Measurements from ENCODE around the gene PTPRD. TPM values are rescaled to one million over a fixed set of nuclear protein-coding genes. Genes with fewer than 3 reads are reported as not detected.

The PTPRD gene
- total RNA-seq, 1 experiment from 2014 or later, result not detected

DNA sequence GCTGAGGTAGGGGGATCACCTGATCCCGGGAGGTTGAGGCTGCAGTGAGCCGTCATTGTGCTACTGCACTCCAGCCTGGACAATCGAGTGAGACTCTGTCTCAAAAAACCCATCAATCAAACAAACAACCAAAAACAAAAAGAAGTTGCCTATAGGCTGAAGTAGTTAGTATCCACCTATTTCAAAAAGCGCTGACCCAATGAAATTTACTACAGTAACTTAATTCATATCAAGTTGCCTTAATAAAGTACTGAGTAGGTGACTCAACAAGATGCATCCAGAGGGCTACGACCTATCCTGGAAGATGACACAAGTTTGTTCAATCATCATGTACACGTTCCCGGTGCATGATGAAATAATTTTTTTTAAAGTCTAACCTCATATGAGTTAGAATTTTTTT lies 2164.6 kb downstream of the PTPRD start:
- H3K36me3 ChIP-seq (ENCODE audit: insufficient read depth, low read length, poor library complexity, severe bottlenecking), result no peaks in the 10 kb centered on the region
- H3K4me3 ChIP-seq (ENCODE audit: low read depth, low read length, poor library complexity, severe bottlenecking), result no peak overlapping the region
- intact Hi-C loops (cut with micrococcal nuclease; ENCODE audit: unreplicated experiment), result no loop called here
- H3K4me1 ChIP-seq (ENCODE audit: insufficient read depth, low read length, poor library complexity, severe bottlenecking), result no peaks in the 10 kb centered on the region
- ChIA-PET CTCF (no interaction called here), POLR2A (ENCODE audit: low non-redundant PET) (no interaction called here)
- no peak for DNase-seq (ENCODE audit: low spot score)
- H3K27ac ChIP-seq (ENCODE audit: low read depth, low read length, poor library complexity, severe bottlenecking), result no peak overlapping the region
- TF ChIP-seq, protein P1, sequence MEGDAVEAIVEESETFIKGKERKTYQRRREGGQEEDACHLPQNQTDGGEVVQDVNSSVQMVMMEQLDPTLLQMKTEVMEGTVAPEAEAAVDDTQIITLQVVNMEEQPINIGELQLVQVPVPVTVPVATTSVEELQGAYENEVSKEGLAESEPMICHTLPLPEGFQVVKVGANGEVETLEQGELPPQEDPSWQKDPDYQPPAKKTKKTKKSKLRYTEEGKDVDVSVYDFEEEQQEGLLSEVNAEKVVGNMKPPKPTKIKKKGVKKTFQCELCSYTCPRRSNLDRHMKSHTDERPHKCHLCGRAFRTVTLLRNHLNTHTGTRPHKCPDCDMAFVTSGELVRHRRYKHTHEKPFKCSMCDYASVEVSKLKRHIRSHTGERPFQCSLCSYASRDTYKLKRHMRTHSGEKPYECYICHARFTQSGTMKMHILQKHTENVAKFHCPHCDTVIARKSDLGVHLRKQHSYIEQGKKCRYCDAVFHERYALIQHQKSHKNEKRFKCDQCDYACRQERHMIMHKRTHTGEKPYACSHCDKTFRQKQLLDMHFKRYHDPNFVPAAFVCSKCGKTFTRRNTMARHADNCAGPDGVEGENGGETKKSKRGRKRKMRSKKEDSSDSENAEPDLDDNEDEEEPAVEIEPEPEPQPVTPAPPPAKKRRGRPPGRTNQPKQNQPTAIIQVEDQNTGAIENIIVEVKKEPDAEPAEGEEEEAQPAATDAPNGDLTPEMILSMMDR (conservative IDR thresholded peaks at IDR 0.05; ENCODE audit: low read depth, low read length), result no peak
- no peak for TF ChIP-seq EZH2 (IDR thresholded peaks at IDR 0.05; ENCODE audit: borderline replicate concordance, low read depth, low read length, poor library complexity, severe bottlenecking)
- no TSS peak for BruUV-seq (replicated peaks)
- H3K27me3 ChIP-seq (replicated peaks; ENCODE audit: insufficient read depth, low read depth, low read length, poor library complexity), result no peaks in the 10 kb centered on the region
- no peaks in the 10 kb centered on the region for H3K9me3 ChIP-seq (ENCODE audit: low read depth, low read length, poor library complexity, severe bottlenecking)

DNA sequence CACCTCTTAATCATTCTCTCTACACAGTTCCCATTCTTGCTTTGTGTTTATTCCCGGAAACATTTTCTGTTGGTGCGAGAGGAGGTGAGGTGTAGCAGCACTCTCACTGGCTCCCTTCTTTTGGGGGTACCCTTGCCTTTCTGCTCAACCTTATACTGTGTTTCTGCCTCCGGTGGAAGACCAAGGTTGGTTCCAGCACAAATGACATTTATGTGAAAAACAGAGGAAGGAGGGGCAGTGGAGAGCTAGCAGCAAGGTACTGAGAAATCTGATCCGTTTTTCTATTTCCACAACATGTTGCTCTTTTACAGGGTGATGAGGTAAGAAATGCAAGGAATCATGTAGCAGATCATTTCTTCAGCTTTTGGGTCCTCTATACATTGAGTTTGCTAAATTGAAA lies 2165.2 kb downstream of the PTPRD start:
- no peak overlapping the region for H3K27ac ChIP-seq (ENCODE audit: low read depth, low read length, poor library complexity, severe bottlenecking)
- BruUV-seq (replicated peaks), result no TSS peak
- intact Hi-C loops (cut with micrococcal nuclease; ENCODE audit: unreplicated experiment), result no loop called here
- no peak overlapping the region for H3K4me3 ChIP-seq (ENCODE audit: low read depth, low read length, poor library complexity, severe bottlenecking)
- DNase-seq (ENCODE audit: low spot score), result no peak
- H3K36me3 ChIP-seq (ENCODE audit: insufficient read depth, low read length, poor library complexity, severe bottlenecking), result no peaks in the 10 kb centered on the region
- TF ChIP-seq EZH2 (IDR thresholded peaks at IDR 0.05; ENCODE audit: borderline replicate concordance, low read depth, low read length, poor library complexity, severe bottlenecking), result no peak
- TF ChIP-seq, protein P1 (conservative IDR thresholded peaks at IDR 0.05; ENCODE audit: low read depth, low read length), result no peak
- no peaks in the 10 kb centered on the region for H3K9me3 ChIP-seq (ENCODE audit: low read depth, low read length, poor library complexity, severe bottlenecking)
- POLR2A ChIA-PET (ENCODE audit: low non-redundant PET), result no interaction called here
- CTCF ChIA-PET, result no interaction called here
- H3K27me3 ChIP-seq (replicated peaks; ENCODE audit: insufficient read depth, low read depth, low read length, poor library complexity), result no peaks in the 10 kb centered on the region
- no peaks in the 10 kb centered on the region for H3K4me1 ChIP-seq (ENCODE audit: insufficient read depth, low read length, poor library complexity, severe bottlenecking)

DNA sequence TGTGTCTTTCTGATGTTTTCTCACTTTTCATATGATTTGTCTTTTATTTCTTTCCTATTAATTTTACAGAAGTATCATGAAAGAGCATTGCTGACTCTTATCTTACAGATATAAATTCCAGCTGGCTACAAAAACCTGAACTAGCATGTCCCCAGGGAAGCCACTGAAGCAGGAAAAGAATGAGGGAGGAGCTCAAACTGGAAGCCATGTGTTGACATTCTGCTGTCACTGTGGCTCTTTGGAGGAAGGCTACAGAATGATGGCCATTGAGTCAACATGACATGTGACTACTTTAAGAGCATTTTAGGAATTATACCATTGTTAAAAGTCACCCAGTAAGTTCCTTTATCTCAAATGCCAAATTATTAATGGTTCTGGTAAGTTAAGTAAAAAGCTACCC lies 2174.9 kb downstream of the PTPRD start:
- ChIA-PET CTCF (no interaction called here), POLR2A (ENCODE audit: low non-redundant PET) (no interaction called here)
- TF ChIP-seq, protein P1 (conservative IDR thresholded peaks at IDR 0.05; ENCODE audit: low read depth, low read length), result no peak
- TF ChIP-seq EZH2 (IDR thresholded peaks at IDR 0.05; ENCODE audit: borderline replicate concordance, low read depth, low read length, poor library complexity, severe bottlenecking), result no peak
- Histone ChIP-seq H3K4me3 (ENCODE audit: low read depth, low read length, poor library complexity, severe bottlenecking) (no peak overlapping the region), H3K4me1 (ENCODE audit: insufficient read depth, low read length, poor library complexity, severe bottlenecking) (no peaks in the 10 kb centered on the region), H3K36me3 (ENCODE audit: insufficient read depth, low read length, poor library complexity, severe bottlenecking) (no peaks in the 10 kb centered on the region), H3K9me3 (ENCODE audit: low read depth, low read length, poor library complexity, severe bottlenecking) (no peaks in the 10 kb centered on the region), H3K27ac (ENCODE audit: low read depth, low read length, poor library complexity, severe bottlenecking) (no peak overlapping the region), H3K27me3 (replicated peaks; ENCODE audit: insufficient read depth, low read depth, low read length, poor library complexity) (peaks cover 4% of the 10 kb centered on the region)
- DNase-seq (ENCODE audit: low spot score), result no peak
- no TSS peak for BruUV-seq (replicated peaks)
- intact Hi-C loops (cut with micrococcal nuclease; ENCODE audit: unreplicated experiment), result no loop called here
